GM19099 (cell line): ENCODE measurements around the gene TDRD15.

ENCODE experiments used
- POLR2A ChIP-seq: IDR thresholded peaks from 3 replicates; pipeline ENCODE4 v1.6.1; 2011; ENCODE audit warnings: low read depth; ENCODE audit not compliant: insufficient read length; ENCODE audit errors: extremely low read depth

TDRD15 gene

DNA sequence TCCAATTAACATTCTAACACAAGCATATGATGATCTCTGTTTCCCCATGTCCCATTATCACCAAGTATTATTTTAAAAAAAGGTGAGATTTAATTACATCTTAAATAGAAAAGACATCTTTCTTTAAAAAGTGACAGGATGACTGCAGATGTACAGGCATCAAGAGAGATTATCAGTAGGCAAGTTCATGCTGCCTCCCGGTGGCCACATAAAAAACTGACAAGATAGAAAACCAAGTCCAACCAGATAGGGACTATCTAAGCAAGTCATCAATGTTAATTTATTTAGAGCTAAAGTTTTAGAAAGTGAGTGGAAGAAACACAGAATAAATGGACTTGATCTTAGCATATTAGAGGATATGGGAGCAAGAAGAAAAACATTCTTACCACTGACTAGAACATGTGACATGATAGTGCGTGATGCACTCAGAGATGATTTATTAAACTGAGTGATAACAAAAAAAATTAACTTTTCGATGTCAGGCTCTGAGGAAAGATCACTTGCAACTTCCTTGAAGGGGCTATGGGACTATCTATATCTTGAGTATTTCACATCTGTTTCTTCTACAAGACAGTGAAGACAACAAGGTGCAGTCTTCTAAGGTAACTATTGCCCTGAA, 5.4 kb upstream of the TDRD15 start:
- no peak for TF ChIP-seq POLR2A

DNA sequence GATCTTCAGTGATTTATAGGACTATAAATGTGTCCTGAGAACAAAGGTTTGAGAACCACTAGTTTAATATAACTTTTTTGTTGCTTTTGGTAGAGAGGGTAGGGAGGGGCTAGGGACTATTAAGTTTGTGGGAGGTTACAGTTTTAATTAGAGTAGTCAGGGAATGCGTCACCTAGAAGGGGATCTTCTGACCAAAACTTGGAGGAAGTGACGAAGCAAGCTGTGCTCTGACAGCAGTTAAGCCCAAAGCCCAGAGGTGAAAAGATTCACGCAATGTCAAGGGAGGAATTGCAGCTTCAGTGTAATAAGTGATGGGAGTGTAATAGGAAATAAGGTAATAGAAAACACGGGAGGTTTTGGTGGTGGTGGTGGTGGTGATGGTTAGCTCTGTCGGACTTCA, 8.1 kb downstream of the TDRD15 start:
- TF ChIP-seq POLR2A = no peak

DNA sequence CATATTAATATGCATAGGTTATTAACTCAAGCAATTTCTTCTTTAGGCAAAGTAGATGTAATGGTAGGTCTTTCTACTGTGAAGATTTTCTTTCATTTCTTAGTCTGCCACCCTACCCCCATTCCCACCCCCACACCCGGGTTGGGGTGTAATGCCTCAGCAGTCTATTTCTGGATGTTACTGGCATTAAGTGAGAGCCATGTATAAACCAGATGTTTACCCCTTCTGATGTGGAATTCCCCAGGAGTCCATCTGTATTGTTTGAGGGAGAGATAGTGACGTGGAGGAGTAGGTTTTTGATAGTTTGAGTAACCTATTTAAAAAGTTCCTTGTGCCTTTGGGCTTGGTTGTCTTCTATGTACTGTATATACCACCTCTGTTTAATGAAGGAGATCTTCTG, 11.8 kb downstream of the TDRD15 start:
- no peak for TF ChIP-seq POLR2A

DNA sequence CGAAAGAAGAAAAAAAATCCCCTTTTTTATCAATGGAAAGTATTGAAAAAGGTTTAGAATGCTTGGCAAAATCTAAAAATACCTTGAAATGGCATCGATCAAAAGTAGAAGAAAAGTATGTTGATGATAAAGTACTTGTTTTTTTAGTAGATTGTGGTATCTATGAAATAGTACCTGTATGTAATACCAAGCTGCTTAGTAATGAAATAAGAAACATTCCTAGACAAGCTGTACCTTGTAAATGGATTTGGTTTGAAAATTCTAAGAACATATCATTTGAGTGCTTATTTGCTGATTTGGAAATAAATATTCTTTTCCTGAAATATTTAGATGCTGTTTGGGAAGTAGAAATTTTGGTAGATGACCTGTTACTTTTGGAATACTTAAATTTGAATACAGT, 18.4 kb downstream of the TDRD15 start:
- no peak for TF ChIP-seq POLR2A

DNA sequence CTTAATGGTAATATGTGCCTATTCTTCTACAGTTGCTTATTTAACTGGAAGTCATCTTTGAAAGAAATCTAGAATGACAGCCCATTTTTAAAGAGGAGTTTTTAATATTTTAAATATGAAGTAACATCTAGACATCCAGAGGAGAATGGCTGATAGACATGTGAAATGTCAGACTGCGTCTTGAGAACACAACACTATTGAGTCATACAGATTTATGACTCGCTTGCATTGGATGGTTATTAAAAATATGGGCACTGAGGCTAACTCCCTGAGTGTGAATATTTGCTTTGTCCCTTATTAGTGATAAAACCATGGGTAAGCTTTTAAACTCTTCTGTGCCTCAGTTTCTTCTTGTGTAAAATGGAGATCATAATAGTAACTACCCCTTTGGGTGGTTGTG, 22.9 kb downstream of the TDRD15 start:
- TF ChIP-seq POLR2A = no peak

DNA sequence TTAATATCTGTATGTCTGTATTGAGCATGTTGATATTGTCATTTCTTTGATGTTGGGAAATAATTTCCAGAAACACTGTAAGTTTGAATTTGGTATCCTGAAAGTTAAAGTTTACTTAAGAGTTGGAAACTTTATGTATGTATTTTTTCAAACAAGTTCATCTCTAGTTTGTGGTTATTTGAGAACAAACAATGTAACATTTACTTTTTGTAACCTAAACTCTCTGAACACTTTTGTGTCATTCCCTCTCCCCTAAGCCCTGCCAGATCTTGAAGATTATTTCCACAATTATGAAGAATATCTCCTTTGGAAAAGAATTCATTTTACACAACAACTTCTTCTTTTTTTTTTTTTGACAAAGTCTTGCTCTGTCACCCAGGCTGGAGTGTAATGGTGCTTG, 24.9 kb downstream of the TDRD15 start:
- TF ChIP-seq POLR2A = no peak

DNA sequence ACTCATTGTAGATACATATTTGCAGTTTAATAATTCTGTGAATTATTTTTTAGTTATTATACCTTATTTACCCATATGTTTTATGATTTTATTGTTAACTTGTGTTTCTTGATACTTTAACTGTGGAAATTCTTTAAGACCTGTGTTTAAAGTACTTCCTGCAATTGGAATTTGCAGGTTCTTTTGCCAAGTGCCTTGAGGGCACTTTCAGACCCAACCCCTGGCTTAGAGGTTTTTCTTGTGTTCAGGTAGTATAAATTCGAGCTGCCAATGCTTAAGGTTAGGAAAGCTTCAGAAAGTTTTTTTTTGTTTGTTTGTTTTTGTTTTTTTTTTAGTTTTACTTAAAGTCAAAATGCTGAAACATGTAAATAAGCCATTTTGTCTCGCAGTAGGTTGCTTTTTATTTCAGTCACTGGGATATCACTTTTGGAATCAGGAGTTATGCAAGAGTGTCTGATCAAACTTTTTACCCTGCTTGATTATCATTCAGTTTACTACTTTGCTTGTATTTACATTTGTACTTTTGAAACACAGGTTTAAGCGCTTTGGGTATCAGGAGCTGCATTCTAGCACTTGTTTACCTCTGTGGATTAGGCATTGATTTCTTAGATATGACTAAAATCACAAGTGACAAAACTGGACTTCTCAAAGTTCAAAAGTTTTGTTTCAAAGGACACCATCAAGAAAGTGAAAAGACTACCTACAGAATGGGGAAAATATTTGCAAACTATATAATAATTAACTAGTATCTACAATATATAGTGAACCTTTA, 31.8 kb downstream of the TDRD15 start:
- TF ChIP-seq POLR2A = no peak

DNA sequence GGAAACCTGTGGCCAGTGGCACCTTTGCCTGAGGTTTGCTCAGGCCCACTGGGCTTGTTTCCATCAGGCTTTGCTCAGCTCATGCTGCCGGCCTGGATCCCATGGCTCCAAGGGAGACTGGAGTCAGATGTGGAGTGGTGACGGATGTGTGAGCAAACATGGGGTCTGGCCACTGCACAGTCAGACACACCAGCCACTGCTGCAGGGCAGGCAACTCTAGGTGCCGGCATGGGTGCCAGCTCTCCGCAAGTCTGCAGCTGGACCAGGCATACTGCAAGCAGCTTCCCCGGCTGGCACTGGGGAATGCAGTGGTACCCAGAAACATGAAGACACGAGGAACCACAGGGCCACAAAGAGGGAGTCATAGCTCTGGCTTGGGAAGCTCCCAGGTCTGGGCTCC, 37.4 kb downstream of the TDRD15 start:
- no peak for TF ChIP-seq POLR2A

DNA sequence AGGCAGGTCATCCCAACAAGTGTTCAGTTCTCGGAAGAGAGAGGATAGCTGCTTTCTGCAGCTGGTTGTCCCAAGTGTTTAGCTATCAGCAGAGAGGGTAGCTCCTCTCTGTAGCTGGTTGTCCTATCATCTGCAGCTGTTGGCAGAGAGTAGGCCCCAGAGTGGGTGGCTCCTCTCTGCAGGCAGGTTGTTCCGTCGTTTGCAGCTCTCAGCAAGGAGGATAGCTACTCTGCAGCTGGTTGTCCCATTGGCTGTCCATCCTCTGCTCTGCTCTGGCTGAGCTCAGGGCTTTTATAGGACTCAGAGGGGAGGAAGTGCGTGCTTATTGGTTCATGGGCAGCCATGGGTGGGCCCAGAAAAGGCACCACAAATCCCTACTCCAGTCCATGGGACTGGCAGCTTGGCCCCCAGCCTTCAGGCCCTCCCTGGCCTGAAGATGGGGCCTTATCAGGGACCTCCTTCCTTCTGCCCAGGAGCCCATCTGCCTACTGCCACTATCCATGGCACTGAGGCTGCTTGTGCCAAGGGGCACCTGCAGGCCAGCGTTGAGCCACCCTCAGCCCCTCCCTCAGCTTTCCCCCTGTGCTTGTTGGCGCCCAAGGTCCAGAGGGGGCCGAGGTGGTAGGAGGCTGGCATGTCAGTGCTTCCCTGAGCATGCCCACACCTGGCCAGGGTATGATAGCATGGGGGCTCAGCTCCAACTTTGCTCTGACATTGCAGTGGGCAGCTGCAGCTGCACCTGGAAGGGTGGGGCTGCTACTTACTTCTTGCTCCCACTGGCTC, 38.3 kb downstream of the TDRD15 start:
- no peak for TF ChIP-seq POLR2A

DNA sequence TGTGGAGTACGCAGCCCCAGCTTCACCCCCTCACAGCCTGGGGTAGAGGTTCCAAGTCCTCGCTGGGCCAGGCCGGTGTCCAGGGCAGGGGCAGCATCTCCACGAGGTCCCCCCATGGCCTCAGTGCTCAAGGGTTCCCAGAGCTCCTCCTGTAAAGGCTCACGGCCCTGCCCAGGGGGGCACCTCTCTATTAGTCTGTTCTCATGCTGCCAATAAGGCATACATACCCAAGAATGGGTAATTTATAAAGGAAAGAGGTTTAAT, 38.8 kb downstream of the TDRD15 start:
- TF ChIP-seq POLR2A = no peak

DNA sequence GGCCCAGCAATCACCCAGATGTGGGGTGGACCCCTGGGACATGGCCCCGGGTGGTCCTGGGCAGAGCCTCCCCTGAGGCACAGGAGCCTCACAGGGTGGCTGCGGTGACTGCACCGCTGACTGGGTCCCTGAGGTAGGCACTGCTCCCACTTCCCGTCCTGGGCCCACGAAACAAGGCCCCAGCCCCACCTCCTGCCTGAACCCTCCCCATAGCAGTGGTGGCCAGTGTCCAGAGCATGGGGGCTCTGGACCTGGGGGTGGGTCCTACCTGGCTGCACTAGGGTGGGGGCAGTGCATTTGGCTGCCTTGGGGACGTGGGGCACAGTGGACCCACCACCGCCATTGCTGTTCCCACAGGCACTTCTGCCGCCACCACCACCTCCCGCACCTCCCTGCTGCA, 39.4 kb downstream of the TDRD15 start:
- no peak for TF ChIP-seq POLR2A

DNA sequence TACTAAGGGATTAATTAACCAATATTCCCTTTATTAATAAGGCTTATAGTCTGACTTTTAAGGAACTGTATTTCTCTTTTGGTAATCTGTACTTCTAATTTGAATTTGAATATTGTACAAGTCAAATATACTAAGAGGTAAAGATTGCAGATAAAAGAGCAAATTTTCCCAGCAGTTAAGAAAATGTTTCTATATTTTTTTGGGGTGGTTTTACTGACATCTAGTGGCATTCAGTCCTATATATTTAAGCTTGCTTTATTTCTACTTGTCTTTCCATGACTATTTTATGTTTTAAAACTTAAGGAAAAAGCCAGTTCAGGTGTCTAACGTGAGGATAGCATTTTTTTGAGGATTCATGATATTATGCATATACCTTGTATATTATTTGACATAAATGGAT, 41.6 kb downstream of the TDRD15 start:
- no peak for TF ChIP-seq POLR2A

DNA sequence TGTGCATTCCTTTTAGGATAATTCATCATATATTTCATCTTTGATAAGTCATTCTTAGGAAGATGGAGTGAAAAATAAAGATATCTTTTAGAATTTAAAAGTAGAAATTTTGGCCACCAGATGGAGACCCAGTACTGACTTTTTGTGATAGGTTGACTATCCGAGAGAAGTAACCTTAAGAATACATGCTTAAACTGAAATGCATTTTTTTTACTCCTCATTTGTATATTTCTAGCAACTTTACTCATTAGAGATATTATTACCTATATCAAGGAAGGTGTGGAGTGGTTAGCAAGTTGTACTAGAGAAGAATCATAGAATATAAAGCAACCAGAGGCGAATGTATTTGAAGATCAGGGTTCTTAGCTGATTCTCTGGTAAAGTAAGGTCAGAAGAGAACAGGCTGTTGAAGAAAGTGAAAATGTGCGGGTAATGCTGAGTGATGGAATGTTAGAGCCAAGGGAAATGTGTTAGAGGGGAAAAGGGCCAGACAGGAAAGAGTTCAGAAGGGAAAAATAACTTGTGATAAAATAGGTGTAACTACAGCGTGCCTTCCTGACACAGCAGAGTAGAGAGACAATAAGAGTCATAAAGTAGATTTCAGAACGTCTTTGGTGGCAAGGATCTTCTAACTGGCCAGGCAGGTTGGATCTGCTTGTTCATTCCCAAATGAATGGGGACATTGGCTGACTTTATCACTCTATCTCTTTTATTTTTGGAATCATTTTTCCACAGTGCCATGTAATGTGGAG, 52.3 kb downstream of the TDRD15 start:
- TF ChIP-seq POLR2A = no peak

DNA sequence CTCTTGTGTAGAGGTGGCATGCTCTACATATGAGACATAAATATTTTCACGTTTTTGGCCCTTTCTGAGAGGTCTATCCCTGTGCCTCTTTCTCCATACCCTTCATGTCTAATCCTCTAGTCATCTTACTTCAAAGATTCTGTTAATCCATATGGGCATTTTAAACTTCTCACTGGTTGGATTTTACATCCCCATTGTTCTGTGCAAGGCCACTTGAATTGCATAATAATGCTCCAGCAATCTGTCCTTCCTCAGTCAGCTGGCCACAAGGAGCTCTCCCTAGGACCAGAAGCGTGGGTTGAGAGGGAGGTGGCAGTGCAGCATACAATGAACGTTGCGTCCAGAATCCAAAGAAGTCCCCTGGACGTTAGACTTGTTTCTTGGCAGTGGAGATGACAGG, 58.2 kb downstream of the TDRD15 start:
- TF ChIP-seq POLR2A = no peak

DNA sequence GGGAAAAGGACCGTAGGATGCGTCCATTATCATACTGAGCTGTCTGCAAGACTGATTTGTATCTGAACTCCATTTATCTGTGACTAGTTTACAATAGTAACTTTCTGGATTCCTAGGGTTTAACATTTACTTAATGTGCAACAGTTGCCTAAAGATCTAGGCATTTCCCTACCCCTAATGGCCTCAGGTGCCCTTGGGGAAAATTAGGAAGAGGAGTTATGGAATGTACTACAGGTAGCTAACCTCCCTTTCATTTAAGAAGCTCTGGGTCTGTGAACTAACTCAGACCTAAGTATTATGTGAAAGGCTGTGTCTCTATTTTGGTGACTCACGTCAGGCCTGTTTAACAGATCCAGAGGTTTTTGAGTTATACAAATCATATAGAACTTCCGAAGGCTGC, 59.5 kb downstream of the TDRD15 start:
- no peak for TF ChIP-seq POLR2A

DNA sequence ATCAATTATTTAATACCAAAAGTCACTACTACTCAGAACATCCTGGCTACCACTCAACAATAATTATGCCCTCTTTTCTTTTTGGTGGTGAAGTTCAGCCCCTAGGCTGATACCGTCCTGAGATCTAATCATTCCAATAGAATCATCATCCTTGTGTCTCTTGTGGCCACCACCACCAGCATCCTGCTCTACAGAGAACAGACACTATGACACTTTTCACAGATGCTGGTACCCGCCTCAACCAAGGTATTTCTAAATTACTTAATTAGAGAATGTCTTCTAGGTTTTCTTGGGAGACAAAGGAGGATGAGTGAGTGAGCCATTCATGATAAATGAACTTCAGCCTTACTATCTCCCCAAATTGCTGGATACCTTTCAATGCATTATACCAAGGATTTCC, 60.0 kb downstream of the TDRD15 start:
- TF ChIP-seq POLR2A = no peak

DNA sequence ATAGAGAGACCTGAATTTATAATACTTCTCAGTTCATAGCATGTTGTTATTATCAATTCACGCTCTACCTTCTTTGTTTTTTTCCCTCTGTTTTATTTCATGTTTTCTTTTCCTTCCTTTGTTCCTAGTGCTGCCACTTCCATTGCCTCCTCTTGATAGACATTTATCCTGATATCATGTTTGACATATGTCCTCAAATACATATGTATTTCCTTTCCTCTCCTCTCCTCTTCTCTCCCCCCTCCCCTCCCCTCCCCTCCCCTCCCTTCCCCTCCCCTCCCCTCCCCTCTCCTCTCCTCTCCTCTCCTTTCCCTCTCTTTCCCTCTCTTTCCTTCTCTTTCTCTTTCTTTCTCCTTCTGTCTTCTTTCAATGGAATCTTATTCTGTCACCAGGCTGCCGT, 67.8 kb downstream of the TDRD15 start:
- TF ChIP-seq POLR2A = no peak
